H9 (cell line): Measurements from ENCODE around the gene NINJ1. TPM values are rescaled to one million over a fixed set of nuclear protein-coding genes. Genes with fewer than 3 reads are reported as not detected.

ENCODE experiments used
- DNase-seq: peaks from one replicate; pipeline ENCODE4 v3.0.0-alpha.2; 2017
- H2AFZ ChIP-seq: one replicate; pipeline ENCODE4 v1.6.1; 2013; ENCODE audit warnings: mild to moderate bottlenecking, low read length, control low read depth, moderate library complexity
- H2AK5ac ChIP-seq: 2 replicates; pipeline ENCODE4 v1.6.1; 2013; ENCODE audit warnings: low read length, control low read depth, mixed read lengths; ENCODE audit not compliant: insufficient read length
- H2BK120ac ChIP-seq: one replicate; pipeline ENCODE4 v1.6.1; 2013; ENCODE audit warnings: low read depth, mild to moderate bottlenecking, low read length, control low read depth, inconsistent platforms; ENCODE audit not compliant: poor library complexity, severe bottlenecking
- H2BK12ac ChIP-seq: 2 replicates; pipeline ENCODE4 v1.6.1; 2013; ENCODE audit warnings: low read length, control low read depth, mixed read lengths, low read depth; ENCODE audit not compliant: insufficient read length
- H2BK15ac ChIP-seq: 2 replicates; pipeline ENCODE4 v1.6.1; 2013; ENCODE audit warnings: low read depth, low read length, control low read depth
- H2BK20ac ChIP-seq: one replicate; pipeline ENCODE4 v1.6.1; 2013; ENCODE audit warnings: low read depth, mild to moderate bottlenecking, low read length, control low read depth, inconsistent platforms; ENCODE audit not compliant: poor library complexity, severe bottlenecking
- H2BK5ac ChIP-seq: 2 replicates; pipeline ENCODE4 v1.6.1; 2013; ENCODE audit warnings: low read length, control low read depth, mixed read lengths; ENCODE audit not compliant: insufficient read length
- H3K14ac ChIP-seq: 2 replicates; pipeline ENCODE4 v1.6.1; 2013; ENCODE audit warnings: low read length, control low read depth; ENCODE audit not compliant: insufficient read depth
- H3K18ac ChIP-seq: 2 replicates; pipeline ENCODE4 v1.6.1; 2013; ENCODE audit warnings: low read depth, mild to moderate bottlenecking, mixed read lengths, low read length, control low read depth; ENCODE audit not compliant: insufficient read length
- H3K23ac ChIP-seq: 2 replicates; pipeline ENCODE4 v1.6.1; 2013; ENCODE audit warnings: low read length, control low read depth, mixed read lengths, low read depth; ENCODE audit not compliant: insufficient read length
- H3K23me2 ChIP-seq: 2 replicates; pipeline ENCODE4 v1.6.1; 2013; ENCODE audit warnings: low read depth, mild to moderate bottlenecking, mixed read lengths, low read length, control low read depth; ENCODE audit not compliant: insufficient read length, poor library complexity, severe bottlenecking
- H3K27ac ChIP-seq: 2 replicates; pipeline ENCODE4 v1.5.1; 2013; ENCODE audit warnings: low read length, control low read depth, mixed read lengths, low read depth; ENCODE audit not compliant: insufficient read length
- H3K27me3 ChIP-seq: 2 replicates; pipeline ENCODE4 v1.6.1; 2013; ENCODE audit warnings: low read length, control low read depth, inconsistent platforms; ENCODE audit not compliant: insufficient read depth
- H3K4ac ChIP-seq: 2 replicates; pipeline ENCODE4 v1.6.1; 2013; ENCODE audit warnings: low read depth, mild to moderate bottlenecking, control low read depth, inconsistent platforms, low read length, moderate library complexity
- H3K4me1 ChIP-seq: 2 replicates; pipeline ENCODE4 v1.6.1; 2013; ENCODE audit warnings: low read length, control low read depth, inconsistent platforms; ENCODE audit not compliant: insufficient read depth
- H3K4me2 ChIP-seq: 2 replicates; pipeline ENCODE4 v1.6.1; 2013; ENCODE audit warnings: low read length, control low read depth, mixed read lengths; ENCODE audit not compliant: insufficient read length, insufficient read depth
- H3K56ac ChIP-seq: 2 replicates; pipeline ENCODE4 v1.6.1; 2013; ENCODE audit warnings: low read depth, mild to moderate bottlenecking, mixed read lengths, low read length, control low read depth; ENCODE audit not compliant: insufficient read length
- H3K79me1 ChIP-seq: 2 replicates; pipeline ENCODE4 v1.6.1; 2013; ENCODE audit warnings: low read depth, mild to moderate bottlenecking, moderate library complexity, low read length, control low read depth, inconsistent platforms; ENCODE audit not compliant: insufficient read depth, poor library complexity, severe bottlenecking
- H3K79me2 ChIP-seq: 2 replicates; pipeline ENCODE4 v1.6.1; 2013; ENCODE audit warnings: low read length, control low read depth, inconsistent platforms; ENCODE audit not compliant: insufficient read depth
- H3K9ac ChIP-seq: 2 replicates; pipeline ENCODE4 v1.6.1; 2013; ENCODE audit warnings: low read length, control low read depth, mixed read lengths; ENCODE audit not compliant: insufficient read length; ENCODE audit errors: extremely low read depth
- H3K9me3 ChIP-seq: one replicate; pipeline ENCODE4 v1.6.1; 2013; ENCODE audit warnings: low read depth, low read length, inconsistent platforms; ENCODE audit not compliant: control insufficient read depth
- H3T11ph ChIP-seq: one replicate; pipeline ENCODE4 v1.6.1; 2013; ENCODE audit warnings: mild to moderate bottlenecking, low read length, control low read depth, inconsistent platforms
- H4K20me1 ChIP-seq: one replicate; pipeline ENCODE4 v1.6.1; 2013; ENCODE audit not compliant: control insufficient read depth, insufficient read length, insufficient read depth
- H4K5ac ChIP-seq: 2 replicates; pipeline ENCODE4 v1.6.1; 2013; ENCODE audit warnings: low read depth, mild to moderate bottlenecking, mixed read lengths, low read length, control low read depth; ENCODE audit not compliant: insufficient read length
- H4K8ac ChIP-seq: replicated peaks from 2 replicates; pipeline ENCODE4 v1.6.1; 2013; ENCODE audit warnings: low read length, control low read depth, mixed read lengths, low read depth; ENCODE audit not compliant: insufficient read length
- H4K91ac ChIP-seq: 2 replicates; pipeline ENCODE4 v1.6.1; 2013; ENCODE audit warnings: low read depth, mild to moderate bottlenecking, moderate library complexity, mixed read lengths, low read length, control low read depth; ENCODE audit not compliant: insufficient read length
- H3K27ac Mint-ChIP-seq, 3 experiments: 2 replicates in 2 of 3; 3 replicates in 1 of 3; pipeline ENCODE4 v1.8.0; 2020 to 2021; ENCODE audit warnings: mixed read lengths in 3 of 3, mild to moderate bottlenecking in 1 of 3, moderate library complexity in 1 of 3
- H3K27me3 Mint-ChIP-seq: 2 replicates; pipeline ENCODE4 v1.8.0; 2021; ENCODE audit warnings: low read depth, mild to moderate bottlenecking, moderate library complexity, mixed read lengths
- H3K36me3 Mint-ChIP-seq, 3 experiments: 2 replicates in 2 of 3; 3 replicates in 1 of 3; pipeline ENCODE4 v1.8.0; 2020 to 2021; ENCODE audit warnings: low read depth in 3 of 3, mixed read lengths in 3 of 3; ENCODE audit not compliant: insufficient read depth in 1 of 3
- H3K4me1 Mint-ChIP-seq, 2 experiments: 2 replicates each; pipeline ENCODE4 v1.8.0; 2020; ENCODE audit warnings: mixed read lengths in 2 of 2
- H3K4me3 Mint-ChIP-seq, 2 experiments: 2 replicates in 1 of 2; 3 replicates in 1 of 2; pipeline ENCODE4 v1.8.0; 2020 to 2021; ENCODE audit warnings: mild to moderate bottlenecking in 2 of 2, mixed read lengths in 2 of 2, moderate library complexity in 1 of 2
- H3K9me3 Mint-ChIP-seq, 2 experiments: 2 replicates in 1 of 2; 3 replicates in 1 of 2; pipeline ENCODE4 v1.8.0; 2020; ENCODE audit warnings: mild to moderate bottlenecking in 2 of 2, mixed read lengths in 2 of 2, moderate library complexity in 1 of 2
- WGBS: extraction: QIAGEN DNeasy Blood & Tissue Kit; methylation state at CpG from one replicate; pipeline ENCODE4 v1.1.7; 2013; ENCODE audit warnings: missing lambda C conversion rate, low lambda C conversion rate, mixed read lengths; ENCODE audit not compliant: insufficient read length; ENCODE audit errors: extremely low coverage; 5-methylcytosine and 5-hydroxymethylcytosine counted together
- total RNA-seq: library from RNA; stranded (reverse); gene quantifications from 2 replicates; pipeline ENCODE4 v1.2.1, GENCODE V29; 2021
- TF ChIP-seq, protein P1 (sequence below): fragments of 200-600 bp; sonication (generic); conservative IDR thresholded peaks from 3 replicates; pipeline ENCODE4 v1.8.0; 2021; ENCODE audit warnings: antibody characterized with exemption, mild to moderate bottlenecking

NINJ1 gene
- total RNA-seq, 1 experiment from 2014 or later: 28.9 TPM

DNA sequence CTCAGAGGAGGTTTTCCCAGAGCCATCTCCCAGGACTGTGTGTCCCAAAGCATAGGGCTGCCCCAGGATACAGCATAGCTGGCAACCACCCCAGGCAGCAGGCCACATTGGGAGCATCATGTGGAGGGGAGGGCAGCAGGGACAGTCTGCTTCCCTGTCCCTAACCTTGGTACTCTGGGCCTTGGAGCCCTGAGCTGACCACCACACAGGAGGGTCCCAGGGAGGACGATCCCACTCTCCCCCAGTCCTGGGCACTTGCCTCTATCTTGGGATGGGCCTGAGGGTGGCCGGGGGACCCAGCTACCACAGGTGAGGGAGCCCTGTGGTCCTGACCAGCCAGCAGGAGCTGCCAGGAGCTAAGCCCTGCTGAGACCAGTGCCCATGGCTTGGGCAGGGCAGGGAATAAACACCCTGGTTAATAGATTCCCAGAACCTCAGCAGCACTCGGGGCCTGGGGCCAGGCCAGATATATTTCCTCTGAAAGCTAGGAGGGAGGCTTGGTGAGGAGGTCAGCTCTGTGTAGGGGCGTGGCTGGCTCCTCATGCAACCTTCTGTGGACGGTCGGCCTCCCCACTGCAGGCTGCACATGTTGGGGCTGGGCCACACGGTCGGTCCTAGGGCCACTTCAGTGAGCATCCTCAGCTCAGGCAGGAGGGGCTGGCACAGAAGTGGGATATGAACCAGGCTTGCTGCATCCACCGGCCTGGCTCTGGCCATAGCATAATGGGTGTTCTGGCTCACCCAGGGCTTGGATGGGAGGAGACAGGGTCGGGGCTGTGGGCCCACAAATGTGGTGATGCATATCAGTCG lies 4.2 kb downstream of the NINJ1 start:
- no peak overlapping the region for H3K9ac ChIP-seq
- H3K27ac Mint-ChIP-seq: no peak overlapping the region; a peak in 1 of 7 replicates
- H3K4ac ChIP-seq: no peak overlapping the region
- H3K56ac ChIP-seq: no peak overlapping the region
- no peak overlapping the region for H2AFZ ChIP-seq
- H2BK15ac ChIP-seq: no peak overlapping the region
- WGBS: no CpG with 5 or more reads among the region's 11 CpGs
- H3K14ac ChIP-seq: no peak overlapping the region
- H3K27me3 ChIP-seq: peaks cover 1% of the 10 kb centered on the region; the same call in 1 of the 2 replicates
- H2BK20ac ChIP-seq: no peak overlapping the region
- no peaks in the 10 kb centered on the region for H3K79me2 ChIP-seq
- H3K79me1 ChIP-seq: no peaks in the 10 kb centered on the region
- no peaks in the 10 kb centered on the region for H3K23me2 ChIP-seq
- H4K5ac ChIP-seq: no peak overlapping the region
- H4K91ac ChIP-seq: no peak overlapping the region
- peaks cover 24 to 47% of the 10 kb centered on the region in 2 experiments for H3K4me1 Mint-ChIP-seq
- no peak overlapping the region for H2BK120ac ChIP-seq
- no peaks in the 10 kb centered on the region for H3K9me3 Mint-ChIP-seq
- H3T11ph ChIP-seq: no peak overlapping the region
- no peak overlapping the region for H3K23ac ChIP-seq
- no peak overlapping the region for H3K27ac ChIP-seq
- no peaks in the 10 kb centered on the region for H4K20me1 ChIP-seq
- no peak for DNase-seq
- H3K27me3 Mint-ChIP-seq: peaks cover 5% of the 10 kb centered on the region
- H2BK12ac ChIP-seq: no peak overlapping the region
- no peaks in the 10 kb centered on the region for H3K9me3 ChIP-seq
- no peak overlapping the region for H3K18ac ChIP-seq
- H3K4me1 ChIP-seq: no peaks in the 10 kb centered on the region; the same call in 1 of the 2 replicates
- no peak overlapping the region for H3K4me2 ChIP-seq
- no peak overlapping the region for H3K4me3 Mint-ChIP-seq
- TF ChIP-seq, protein P1, sequence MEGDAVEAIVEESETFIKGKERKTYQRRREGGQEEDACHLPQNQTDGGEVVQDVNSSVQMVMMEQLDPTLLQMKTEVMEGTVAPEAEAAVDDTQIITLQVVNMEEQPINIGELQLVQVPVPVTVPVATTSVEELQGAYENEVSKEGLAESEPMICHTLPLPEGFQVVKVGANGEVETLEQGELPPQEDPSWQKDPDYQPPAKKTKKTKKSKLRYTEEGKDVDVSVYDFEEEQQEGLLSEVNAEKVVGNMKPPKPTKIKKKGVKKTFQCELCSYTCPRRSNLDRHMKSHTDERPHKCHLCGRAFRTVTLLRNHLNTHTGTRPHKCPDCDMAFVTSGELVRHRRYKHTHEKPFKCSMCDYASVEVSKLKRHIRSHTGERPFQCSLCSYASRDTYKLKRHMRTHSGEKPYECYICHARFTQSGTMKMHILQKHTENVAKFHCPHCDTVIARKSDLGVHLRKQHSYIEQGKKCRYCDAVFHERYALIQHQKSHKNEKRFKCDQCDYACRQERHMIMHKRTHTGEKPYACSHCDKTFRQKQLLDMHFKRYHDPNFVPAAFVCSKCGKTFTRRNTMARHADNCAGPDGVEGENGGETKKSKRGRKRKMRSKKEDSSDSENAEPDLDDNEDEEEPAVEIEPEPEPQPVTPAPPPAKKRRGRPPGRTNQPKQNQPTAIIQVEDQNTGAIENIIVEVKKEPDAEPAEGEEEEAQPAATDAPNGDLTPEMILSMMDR: no peak
- H4K8ac ChIP-seq: no peak overlapping the region
- peaks cover 4 to 6% (median 5%) of the 10 kb centered on the region in 3 experiments; a peak in 4 of 7 replicates for H3K36me3 Mint-ChIP-seq
- H2AK5ac ChIP-seq: no peak overlapping the region
- no peak overlapping the region for H2BK5ac ChIP-seq
